Measurements from ENCODE around the gene SEL1L3.

DNA sequence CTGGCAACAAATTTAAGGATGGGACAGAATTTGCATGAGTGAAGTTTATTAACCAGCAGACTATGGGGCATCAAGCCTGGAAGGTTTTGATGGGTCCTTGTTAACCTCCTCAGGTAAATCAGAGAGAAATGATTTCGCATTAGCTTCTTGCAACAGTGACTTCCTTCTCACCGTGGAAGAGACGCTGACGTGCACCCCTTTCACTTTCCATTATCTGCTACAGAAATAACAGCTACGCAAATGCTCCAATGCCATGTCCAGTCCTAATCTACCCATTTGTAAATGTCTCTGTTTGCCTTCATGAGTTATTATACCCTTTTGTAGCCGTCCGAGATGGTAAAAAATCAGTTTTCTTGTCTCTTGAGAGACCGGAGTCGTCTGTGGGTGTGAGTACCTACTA lies 106.9 kb downstream of the SEL1L3 start:
- TF ChIP-seq, protein P1, sequence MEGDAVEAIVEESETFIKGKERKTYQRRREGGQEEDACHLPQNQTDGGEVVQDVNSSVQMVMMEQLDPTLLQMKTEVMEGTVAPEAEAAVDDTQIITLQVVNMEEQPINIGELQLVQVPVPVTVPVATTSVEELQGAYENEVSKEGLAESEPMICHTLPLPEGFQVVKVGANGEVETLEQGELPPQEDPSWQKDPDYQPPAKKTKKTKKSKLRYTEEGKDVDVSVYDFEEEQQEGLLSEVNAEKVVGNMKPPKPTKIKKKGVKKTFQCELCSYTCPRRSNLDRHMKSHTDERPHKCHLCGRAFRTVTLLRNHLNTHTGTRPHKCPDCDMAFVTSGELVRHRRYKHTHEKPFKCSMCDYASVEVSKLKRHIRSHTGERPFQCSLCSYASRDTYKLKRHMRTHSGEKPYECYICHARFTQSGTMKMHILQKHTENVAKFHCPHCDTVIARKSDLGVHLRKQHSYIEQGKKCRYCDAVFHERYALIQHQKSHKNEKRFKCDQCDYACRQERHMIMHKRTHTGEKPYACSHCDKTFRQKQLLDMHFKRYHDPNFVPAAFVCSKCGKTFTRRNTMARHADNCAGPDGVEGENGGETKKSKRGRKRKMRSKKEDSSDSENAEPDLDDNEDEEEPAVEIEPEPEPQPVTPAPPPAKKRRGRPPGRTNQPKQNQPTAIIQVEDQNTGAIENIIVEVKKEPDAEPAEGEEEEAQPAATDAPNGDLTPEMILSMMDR (conservative IDR thresholded peaks at IDR 0.05; ENCODE audit: low read length): no peak
- no peak for TF ChIP-seq EZH2phosphoT487 (IDR thresholded peaks at IDR 0.05; ENCODE audit: borderline replicate concordance, low read depth, low read length)

Measured in OCI-LY7 (cell line).